ENCODE data around the gene GRB10. TPM values are rescaled to one million over a fixed set of nuclear protein-coding genes. Genes with fewer than 3 reads are reported as not detected.

Gene GRB10
- total RNA-seq, 1 donor from 2014 or later = 33.9 TPM

GRCh38 chr7:50567715-50568261 is 214.9 kb downstream of the GRB10 start:
- no peak overlapping the region for H3K27ac Mint-ChIP-seq
- Histone ChIP-seq H2AFZ (replicated peaks) (no peak overlapping the region), H3K27me3 (no peaks in the 10 kb centered on the region), H3F3A (ENCODE audit: low read depth) (no peaks in the 10 kb centered on the region), H3K4me2 (no peak overlapping the region), H3K36me3 (no peaks in the 10 kb centered on the region), H3K9me3 (ENCODE audit: low read depth) (no peaks in the 10 kb centered on the region), H3K79me2 (ENCODE audit: low read depth) (no peaks in the 10 kb centered on the region), H3K4me1 (no peaks in the 10 kb centered on the region), H3K9ac (no peak overlapping the region), H3K4me3 (no peak overlapping the region), H3K27ac (no peak overlapping the region), H4K20me1 (ENCODE audit: low read depth) (no peaks in the 10 kb centered on the region)
- peaks cover 5% of the 10 kb centered on the region for H3K27me3 Mint-ChIP-seq (ENCODE audit: insufficient read depth, low read depth)
- H3K4me1 Mint-ChIP-seq = no peaks in the 10 kb centered on the region
- no peak overlapping the region for H3K4me3 Mint-ChIP-seq
- no peaks in the 10 kb centered on the region for H3K36me3 Mint-ChIP-seq
- H3K9me3 Mint-ChIP-seq = peaks cover 19% of the 10 kb centered on the region
- TF ChIP-seq EZH2 (IDR thresholded peaks at IDR 0.05) (no peak), EZH2phosphoT487 (IDR thresholded peaks at IDR 0.05) (no peak), CTCF (IDR thresholded peaks at IDR 0.05) (no peak)
- DNase-seq (ENCODE audit: low spot score) = no peak

GRCh38 chr7:50565977-50566376 is 216.7 kb downstream of the GRB10 start:
- H3K27me3 ChIP-seq = no peaks in the 10 kb centered on the region
- peaks cover 5% of the 10 kb centered on the region for H3K27me3 Mint-ChIP-seq (ENCODE audit: insufficient read depth, low read depth)
- H3K79me2 ChIP-seq (ENCODE audit: low read depth) = no peaks in the 10 kb centered on the region
- no peak overlapping the region for H3K4me3 Mint-ChIP-seq
- H3K4me1 ChIP-seq = peaks cover 2% of the 10 kb centered on the region
- DNase-seq (ENCODE audit: low spot score) = no peak
- H3K27ac Mint-ChIP-seq = no peak overlapping the region
- no peaks in the 10 kb centered on the region for H4K20me1 ChIP-seq (ENCODE audit: low read depth)
- H3K9ac ChIP-seq = no peak overlapping the region
- H3K4me2 ChIP-seq = no peak overlapping the region
- H2AFZ ChIP-seq (replicated peaks) = no peak overlapping the region
- peaks cover 7% of the 10 kb centered on the region for H3K4me1 Mint-ChIP-seq
- no peak for TF ChIP-seq EZH2phosphoT487 (IDR thresholded peaks at IDR 0.05)
- TF ChIP-seq CTCF (IDR thresholded peaks at IDR 0.05) = no peak
- TF ChIP-seq EZH2 (IDR thresholded peaks at IDR 0.05) = no peak
- peaks cover 15% of the 10 kb centered on the region for H3K9me3 Mint-ChIP-seq
- H3F3A ChIP-seq (ENCODE audit: low read depth) = no peaks in the 10 kb centered on the region
- H3K9me3 ChIP-seq (ENCODE audit: low read depth) = no peaks in the 10 kb centered on the region
- no peaks in the 10 kb centered on the region for H3K36me3 ChIP-seq
- no peak overlapping the region for H3K27ac ChIP-seq
- no peaks in the 10 kb centered on the region for H3K36me3 Mint-ChIP-seq
- no peak overlapping the region for H3K4me3 ChIP-seq

- Mint-ChIP-seq H3K36me3 (no peaks in the 10 kb centered on the region), H3K27ac (no peak overlapping the region), H3K27me3 (ENCODE audit: insufficient read depth, low read depth) (peaks cover 5% of the 10 kb centered on the region), H3K4me3 (no peak overlapping the region), H3K4me1 (peaks cover 11% of the 10 kb centered on the region), H3K9me3 (peaks cover 11% of the 10 kb centered on the region)
- Histone ChIP-seq H3K9ac (no peak overlapping the region), H3K9me3 (ENCODE audit: low read depth) (no peaks in the 10 kb centered on the region), H4K20me1 (ENCODE audit: low read depth) (no peaks in the 10 kb centered on the region), H3K27me3 (no peaks in the 10 kb centered on the region), H3K4me1 (peaks cover 2% of the 10 kb centered on the region), H3F3A (ENCODE audit: low read depth) (no peaks in the 10 kb centered on the region), H3K36me3 (no peaks in the 10 kb centered on the region), H3K4me2 (no peak overlapping the region), H3K79me2 (ENCODE audit: low read depth) (no peaks in the 10 kb centered on the region), H3K4me3 (no peak overlapping the region), H2AFZ (replicated peaks) (no peak overlapping the region), H3K27ac (no peak overlapping the region)
- no peak for DNase-seq (ENCODE audit: low spot score)
- no peak for TF ChIP-seq EZH2 (IDR thresholded peaks at IDR 0.05)
- no peak for TF ChIP-seq EZH2phosphoT487 (IDR thresholded peaks at IDR 0.05)
- no peak for TF ChIP-seq CTCF (IDR thresholded peaks at IDR 0.05)
These were observed 217.2 kb downstream of the GRB10 start for GRCh38 chr7:50565559-50565916.

All from neural progenitor cell (in vitro differentiated cells).